BLaER1 treated with 17β-estradiol and CSF1 and Interleukin-3, amounts not matched to agents 10 nM and 100 nM (cell line): ENCODE results near the gene NRIP3.
"Not testable (repeated sequence)": the region's sequence is repeated elsewhere in the genome, so short reads cannot be mapped to it uniquely, and the experiment has no call there.

Source experiments
- H3K27ac ChIP-seq, 11 experiments: shearing (Covaris generic); formaldehyde crosslinking; 2 replicates each; pipeline ENCODE4 v1.8.1; 2022
- H3K27me3 ChIP-seq, 11 experiments: shearing (Covaris generic); formaldehyde crosslinking; 2 replicates each; pipeline ENCODE4 v1.8.1; 2022
- H3K36me3 ChIP-seq, 11 experiments: shearing (Covaris generic); formaldehyde crosslinking; 2 replicates each; pipeline ENCODE4 v1.8.1; 2022
- H3K4me1 ChIP-seq, 10 experiments: shearing (Covaris generic); formaldehyde crosslinking; 2 replicates each; pipeline ENCODE4 v1.8.1; 2022
- H3K4me2 ChIP-seq, 11 experiments: shearing (Covaris generic); formaldehyde crosslinking; 2 replicates each; pipeline ENCODE4 v1.8.1; 2022
- H3K4me3 ChIP-seq, 10 experiments: shearing (Covaris generic); formaldehyde crosslinking; 2 replicates each; pipeline ENCODE4 v1.8.1; 2022
- H3K9ac ChIP-seq, 11 experiments: shearing (Covaris generic); formaldehyde crosslinking; 2 replicates each; pipeline ENCODE4 v1.8.1; 2022
- H3K9me3 ChIP-seq, 11 experiments: shearing (Covaris generic); formaldehyde crosslinking; replicated peaks in 1 of 11; 2 replicates each; pipeline ENCODE4 v1.8.1; 2022
- H4K20me1 ChIP-seq, 11 experiments: shearing (Covaris generic); formaldehyde crosslinking; 2 replicates each; pipeline ENCODE4 v1.8.1; 2022
- Cebpa-rat ChIP-seq, 11 experiments: shearing (Covaris generic); IDR thresholded peaks; 2 replicates each; pipeline ENCODE4 v1.8.1; 2022

The NRIP3 gene

DNA sequence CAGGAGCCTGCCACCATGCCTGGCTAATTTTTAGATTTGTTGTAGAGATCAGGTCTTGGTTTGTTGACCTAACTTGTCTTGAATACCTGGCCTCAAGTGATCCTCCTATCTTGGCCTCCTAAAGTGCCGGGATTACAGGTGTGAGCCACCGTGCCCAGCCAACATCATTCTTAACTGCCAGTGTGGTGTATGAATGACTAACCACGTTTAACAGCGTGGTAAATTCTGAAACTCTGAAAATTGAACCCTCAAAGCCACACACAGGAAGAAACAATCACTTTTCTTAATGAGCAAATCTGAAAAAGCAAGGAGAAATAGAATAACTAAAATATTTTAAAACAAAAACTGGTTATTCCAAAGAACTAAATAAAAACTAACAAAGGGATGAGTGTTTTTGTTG lies 46.9 kb downstream of the NRIP3 start:
- no peak overlapping the region for H3K4me3 ChIP-seq
- no peak for TF ChIP-seq Cebpa-rat (IDR thresholded peaks at IDR 0.05)
- H3K36me3 ChIP-seq, result peaks cover 40 to 72% (median 48%) of the 10 kb centered on the region in 11 experiments
- H3K4me1 ChIP-seq, result peaks cover 0 to 20% (median 0%) of the 10 kb centered on the region in 10 experiments; a peak in 5 of 20 replicates
- no peaks in the 10 kb centered on the region for H3K27me3 ChIP-seq
- no peak overlapping the region for H3K9ac ChIP-seq
- peaks cover 0 to 51% (median 34%) of the 10 kb centered on the region in 11 experiments; a peak in 15 of 22 replicates for H4K20me1 ChIP-seq
- no peaks in the 10 kb centered on the region for H3K9me3 ChIP-seq
- H3K4me2 ChIP-seq, result no peak overlapping the region
- no peak overlapping the region for H3K27ac ChIP-seq

DNA sequence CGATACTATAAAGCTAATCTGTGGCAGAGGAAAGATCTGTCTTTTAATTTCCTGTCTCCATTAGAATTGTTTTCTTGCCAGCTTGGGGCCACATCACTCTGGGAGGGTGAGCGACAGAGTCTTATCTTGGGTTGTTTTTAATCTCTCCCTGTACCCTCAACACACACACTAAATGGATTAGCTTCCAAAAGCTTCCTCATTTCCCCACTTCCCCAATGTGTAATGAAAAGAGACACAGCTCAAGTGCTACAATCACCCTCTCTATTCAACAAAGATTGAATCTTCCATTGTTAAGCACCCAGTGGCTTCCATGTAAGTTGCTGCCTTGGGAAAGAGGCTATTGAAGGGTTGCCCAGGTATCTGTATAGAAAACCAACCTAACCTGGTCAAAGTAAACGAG lies 54.9 kb downstream of the NRIP3 start:
- Histone ChIP-seq H3K9me3 (no peaks in the 10 kb centered on the region), H3K27ac (no peak overlapping the region), H3K4me3 (no peak overlapping the region), H3K27me3 (no peaks in the 10 kb centered on the region), H3K9ac (no peak overlapping the region), H3K4me1 (peaks cover 0 to 7% (median 0%) of the 10 kb centered on the region in 10 experiments; a peak in 2 of 20 replicates), H3K4me2 (no peak overlapping the region), H4K20me1 (peaks cover 0 to 6% (median 0%) of the 10 kb centered on the region in 11 experiments; a peak in 1 of 22 replicates), H3K36me3 (peaks cover 57 to 80% (median 71%) of the 10 kb centered on the region in 11 experiments)
- no peak for TF ChIP-seq Cebpa-rat (IDR thresholded peaks at IDR 0.05)

DNA sequence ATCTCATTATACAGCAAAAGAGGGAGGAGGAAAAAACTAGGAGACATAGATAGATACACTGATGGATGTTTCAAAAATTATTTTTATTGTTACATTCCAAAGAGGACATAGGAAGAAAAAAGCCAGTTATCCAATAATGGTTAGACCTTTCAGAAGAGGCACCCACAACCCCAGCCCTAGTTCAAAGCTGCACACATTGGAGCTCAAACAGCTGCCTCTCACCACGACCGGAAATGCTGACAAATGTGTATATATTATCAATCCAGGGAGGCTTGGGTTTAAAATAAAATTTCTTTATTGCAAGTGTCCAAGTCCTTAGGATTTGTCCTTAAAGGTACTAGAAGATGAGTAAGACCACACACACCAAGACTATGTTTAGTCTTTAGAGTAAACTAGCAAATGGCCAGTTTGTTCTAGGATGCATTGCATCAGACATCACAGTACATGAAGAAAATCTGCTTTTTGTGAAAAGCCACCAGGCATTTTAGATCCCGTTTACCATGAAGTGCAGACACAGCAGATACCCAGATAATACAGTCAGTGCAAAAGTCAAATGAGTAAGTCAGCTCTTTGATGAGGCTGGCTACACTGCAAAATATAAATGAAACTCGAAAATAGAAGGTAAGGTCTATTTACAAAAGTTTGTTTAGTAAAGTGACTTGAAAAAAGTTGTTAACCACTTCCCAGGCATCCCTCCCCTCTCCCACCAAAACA lies 56.4 kb downstream of the NRIP3 start:
- H3K4me2 ChIP-seq, result no peak overlapping the region

DNA sequence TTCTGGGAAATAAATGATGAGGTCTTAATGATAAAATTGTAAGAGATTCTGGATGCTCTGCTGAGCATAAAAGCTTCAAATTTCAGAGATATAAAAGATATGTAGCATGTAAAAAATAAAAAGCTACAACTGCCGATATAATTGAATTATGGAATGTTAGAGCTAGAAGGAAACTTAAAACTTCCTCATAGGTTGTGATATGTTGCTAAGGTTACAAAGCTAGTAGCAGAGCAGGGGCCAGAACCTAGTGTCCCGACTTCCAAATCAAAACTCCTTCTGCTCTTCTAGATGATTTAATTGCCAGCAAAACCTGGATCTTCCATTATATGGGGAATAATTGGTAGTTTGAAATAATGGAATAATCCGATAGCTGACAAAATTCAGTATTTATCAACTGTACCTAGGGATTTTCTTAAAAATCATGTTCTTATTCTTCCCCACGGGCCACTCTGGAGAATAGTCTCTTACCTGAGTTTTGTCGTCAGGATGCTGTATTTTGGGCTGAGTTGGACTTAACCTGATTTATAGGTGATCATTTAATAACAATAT lies 61.2 kb downstream of the NRIP3 start, which contains the start of gene ASCL3:
Gene ASCL3, minus strand, starts transcription at position 499 of the 549 bp plus-strand sequence. CDS start 4,855 bp downstream, outside the sequence.
- Histone ChIP-seq H3K4me1 (no peaks in the 10 kb centered on the region), H3K27ac (no peak within 1 kb of the TSS)
- no peak for TF ChIP-seq Cebpa-rat (IDR thresholded peaks at IDR 0.05)

More for the DNA sequence above, 56.4 kb downstream of the NRIP3 start:
- Histone ChIP-seq H3K9ac (no peak overlapping the region), H3K36me3 (peaks cover 44 to 65% (median 56%) of the 10 kb centered on the region in 11 experiments), H3K4me1 (peaks cover 0 to 7% (median 0%) of the 10 kb centered on the region in 10 experiments; a peak in 2 of 20 replicates), H4K20me1 (no peaks in the 10 kb centered on the region), H3K27me3 (no peaks in the 10 kb centered on the region), H3K9me3 (no peaks in the 10 kb centered on the region), H3K27ac (no peak overlapping the region), H3K4me3 (no peak overlapping the region)
- TF ChIP-seq Cebpa-rat (IDR thresholded peaks at IDR 0.05), result no peak

GRCh38 chr11:8941341-8942103 lies 62.3 kb downstream of the NRIP3 start:
- no peaks in the 10 kb centered on the region for H3K27me3 ChIP-seq
- H3K36me3 ChIP-seq, result peaks cover 0 to 6% (median 2%) of the 10 kb centered on the region in 11 experiments; a peak in 6 of 22 replicates
- no peak overlapping the region for H3K4me3 ChIP-seq
- TF ChIP-seq Cebpa-rat (IDR thresholded peaks at IDR 0.05), result no peak
- H3K4me1 ChIP-seq, result no peaks in the 10 kb centered on the region
- no peak overlapping the region for H3K27ac ChIP-seq
- no peak overlapping the region for H3K4me2 ChIP-seq
- no peaks in the 10 kb centered on the region for H4K20me1 ChIP-seq
- no peak overlapping the region for H3K9ac ChIP-seq
- H3K9me3 ChIP-seq, result no peaks in the 10 kb centered on the region

More for the DNA sequence above, 61.2 kb downstream of the NRIP3 start, which contains the start of gene ASCL3:
- no peaks in the 10 kb centered on the region for H4K20me1 ChIP-seq
- H3K9me3 ChIP-seq, result no peaks in the 10 kb centered on the region
- no peak within 1 kb of the TSS for H3K4me2 ChIP-seq
- no peak within 1 kb of the TSS for H3K4me3 ChIP-seq
- H3K9ac ChIP-seq, result no peak within 1 kb of the TSS
- H3K27me3 ChIP-seq, result no peaks in the 10 kb centered on the region
- H3K36me3 ChIP-seq, result peaks cover 4 to 17% (median 12%) of the 10 kb centered on the region in 11 experiments; a peak in 21 of 22 replicates

- Histone ChIP-seq H4K20me1 (no peaks in the 10 kb centered on the region), H3K4me1 (no peaks in the 10 kb centered on the region), H3K27me3 (no peaks in the 10 kb centered on the region), H3K4me3 (no peak overlapping the region), H3K4me2 (no peak overlapping the region), H3K9me3 (no peaks in the 10 kb centered on the region), H3K9ac (no peak overlapping the region), H3K36me3 (no peaks in the 10 kb centered on the region), H3K27ac (no peak overlapping the region)
- TF ChIP-seq Cebpa-rat (IDR thresholded peaks at IDR 0.05), result no peak
These were observed 66.1 kb downstream of the NRIP3 start for GRCh38 chr11:8937659-8938058.

DNA sequence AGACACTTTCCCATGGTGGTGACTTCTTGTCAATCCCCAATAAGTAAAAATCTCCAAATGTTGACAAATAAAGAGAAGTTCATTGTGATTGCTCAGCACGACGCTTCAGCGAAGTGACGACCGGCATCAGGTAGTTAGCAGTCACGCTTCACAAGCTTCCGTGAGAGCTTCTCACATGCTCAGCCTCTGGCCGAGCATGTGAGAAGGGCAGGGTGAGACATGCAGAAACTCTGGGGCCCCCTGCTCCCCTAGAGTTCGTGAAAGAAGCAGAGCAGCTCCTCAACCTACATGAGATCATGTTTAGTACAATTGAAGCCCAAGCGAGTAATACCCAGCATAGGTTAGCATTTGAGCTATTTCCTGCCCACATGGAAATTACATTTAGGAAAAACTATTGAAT lies 66.6 kb downstream of the NRIP3 start:
- H3K27ac ChIP-seq, result no peak overlapping the region
- no peak overlapping the region for H3K4me2 ChIP-seq
- no peak overlapping the region for H3K9ac ChIP-seq
- H3K27me3 ChIP-seq, result no peaks in the 10 kb centered on the region
- no peaks in the 10 kb centered on the region for H3K4me1 ChIP-seq
- no peak overlapping the region for H3K4me3 ChIP-seq
- H4K20me1 ChIP-seq, result no peaks in the 10 kb centered on the region; a peak in 1 of 22 replicates
- no peaks in the 10 kb centered on the region for H3K9me3 ChIP-seq
- TF ChIP-seq Cebpa-rat (IDR thresholded peaks at IDR 0.05), result no peak
- H3K36me3 ChIP-seq, result no peaks in the 10 kb centered on the region

DNA sequence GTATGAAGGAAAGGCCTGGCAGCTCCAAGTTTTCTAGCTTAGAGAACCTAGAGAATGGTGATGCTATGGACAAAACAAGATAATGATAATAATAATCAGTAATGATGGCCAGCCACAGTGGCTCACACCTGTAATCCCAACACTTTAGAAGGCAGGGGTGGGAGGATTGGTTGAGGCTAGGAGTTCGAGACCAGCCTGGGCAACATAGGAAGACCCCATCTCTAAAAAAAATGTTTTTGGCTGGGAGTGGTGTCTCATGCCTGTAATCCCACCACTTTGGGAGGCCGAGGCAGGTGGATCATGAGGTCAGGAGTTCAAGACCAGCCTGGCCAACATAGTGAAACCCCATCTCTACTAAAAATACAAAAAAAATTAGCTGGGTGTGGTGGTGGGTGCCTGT lies 68.0 kb downstream of the NRIP3 start:
- H3K4me3 ChIP-seq, H4K20me1 ChIP-seq, H3K4me1 ChIP-seq, H3K4me2 ChIP-seq, H3K27ac ChIP-seq, H3K9me3 ChIP-seq, H3K9ac ChIP-seq, H3K36me3 ChIP-seq, H3K27me3 ChIP-seq: not testable (repeated sequence)

DNA sequence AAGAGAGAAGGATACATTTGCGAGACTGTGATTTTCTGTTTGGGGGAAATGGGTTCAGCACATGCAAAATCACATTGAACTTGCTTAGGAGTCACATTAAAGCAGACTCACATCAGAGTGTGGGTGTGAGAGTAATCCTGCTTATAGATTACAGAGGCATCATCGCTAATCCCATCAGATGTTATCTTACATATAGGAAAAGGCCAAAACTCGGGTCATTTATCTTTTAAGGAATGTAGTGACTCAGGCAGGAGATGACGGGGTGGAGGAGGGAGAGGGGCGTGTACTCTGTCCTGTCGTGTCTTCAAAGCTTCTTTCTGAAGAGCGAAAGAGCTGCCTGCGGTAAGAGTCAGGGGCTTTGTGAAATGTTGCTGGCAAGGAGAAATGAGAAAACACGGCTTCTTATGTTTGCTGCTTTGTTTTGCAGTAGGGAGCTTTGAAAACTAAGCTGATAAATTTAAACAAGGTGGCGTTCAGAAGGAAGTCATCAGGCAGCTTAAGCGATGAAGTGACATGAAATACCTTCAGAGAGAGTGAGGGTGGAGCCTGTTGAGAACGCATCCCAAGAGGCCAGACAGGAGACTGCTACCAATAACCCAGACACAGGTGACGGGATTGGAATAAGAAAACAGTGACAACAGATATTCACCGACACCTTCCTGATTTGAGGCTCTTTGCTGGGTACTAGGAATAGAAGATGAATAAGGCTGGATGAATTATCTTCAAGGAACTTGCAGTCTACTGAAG lies 68.9 kb downstream of the NRIP3 start:
- Histone ChIP-seq H3K36me3 (no peaks in the 10 kb centered on the region), H3K4me3 (no peak overlapping the region), H3K9me3 (no peaks in the 10 kb centered on the region), H4K20me1 (no peaks in the 10 kb centered on the region; a peak in 1 of 22 replicates), H3K27ac (no peak overlapping the region), H3K9ac (no peak overlapping the region), H3K4me2 (no peak overlapping the region), H3K4me1 (0 out of 20 replicates have a peak, but pooled peaks cover 0 to 4% (median 0%) of the 10 kb centered on the region in 10 experiments), H3K27me3 (no peaks in the 10 kb centered on the region)
- no peak for TF ChIP-seq Cebpa-rat (IDR thresholded peaks at IDR 0.05)
